C1 segment of cervical spinal cord (tissue), 14 donors: ENCODE results near the gene SLAIN2.
"Not testable (repeated sequence)": the region's sequence is repeated elsewhere in the genome, so short reads cannot be mapped to it uniquely, and the experiment has no call there.

Source experiments
- DNase-seq, 14 donors: peaks; one replicate each; lab custom pipeline; 2025; lab: John Stamatoyannopoulos, UW

SLAIN2 gene

DNA sequence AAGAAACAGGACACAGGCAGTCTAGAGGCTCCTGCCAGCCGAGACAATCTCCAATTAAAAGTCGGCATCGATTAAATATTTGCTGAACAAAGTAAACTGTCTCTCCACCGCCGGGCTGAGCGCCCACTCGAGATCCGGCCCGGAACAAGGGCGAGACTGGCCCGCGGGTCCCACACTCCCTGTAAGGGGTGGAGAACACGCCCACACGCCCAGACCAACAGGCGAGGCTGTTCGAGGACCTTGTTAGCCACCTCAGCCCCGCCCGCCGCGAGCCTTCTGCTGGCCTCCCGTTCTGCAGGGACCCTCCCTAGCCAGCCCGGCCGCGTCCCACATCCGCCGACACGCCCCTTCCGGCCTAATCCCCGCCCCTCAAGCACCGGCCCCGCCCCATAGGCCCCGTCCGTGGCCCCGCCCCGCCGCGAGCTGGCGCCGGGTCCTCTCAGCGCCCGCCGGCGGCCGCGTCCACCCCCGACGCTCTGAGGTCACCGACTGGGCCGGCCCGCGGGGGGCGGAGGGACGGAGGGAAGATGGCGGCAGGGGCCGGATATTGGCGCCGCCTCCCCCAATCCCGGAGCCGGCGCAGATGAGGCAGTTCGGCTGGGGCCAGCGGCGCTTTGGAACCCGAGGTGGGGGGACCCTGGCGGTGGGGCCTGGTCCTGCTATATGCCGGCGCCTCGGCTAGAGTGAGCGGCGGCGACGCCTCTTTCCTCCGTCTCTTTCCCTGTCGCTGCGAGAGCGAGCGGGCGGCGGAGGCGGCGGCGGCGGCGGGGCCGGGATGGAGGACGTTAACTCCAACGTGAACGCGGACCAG is at the start of gene SLAIN2:
SLAIN2 (plus strand) TSS at position 565 of the 811 bp plus-strand sequence; CDS start at position 776, 211 bp downstream.
- DNase-seq = peak; percentile 73 to 98 (median 96)

DNA sequence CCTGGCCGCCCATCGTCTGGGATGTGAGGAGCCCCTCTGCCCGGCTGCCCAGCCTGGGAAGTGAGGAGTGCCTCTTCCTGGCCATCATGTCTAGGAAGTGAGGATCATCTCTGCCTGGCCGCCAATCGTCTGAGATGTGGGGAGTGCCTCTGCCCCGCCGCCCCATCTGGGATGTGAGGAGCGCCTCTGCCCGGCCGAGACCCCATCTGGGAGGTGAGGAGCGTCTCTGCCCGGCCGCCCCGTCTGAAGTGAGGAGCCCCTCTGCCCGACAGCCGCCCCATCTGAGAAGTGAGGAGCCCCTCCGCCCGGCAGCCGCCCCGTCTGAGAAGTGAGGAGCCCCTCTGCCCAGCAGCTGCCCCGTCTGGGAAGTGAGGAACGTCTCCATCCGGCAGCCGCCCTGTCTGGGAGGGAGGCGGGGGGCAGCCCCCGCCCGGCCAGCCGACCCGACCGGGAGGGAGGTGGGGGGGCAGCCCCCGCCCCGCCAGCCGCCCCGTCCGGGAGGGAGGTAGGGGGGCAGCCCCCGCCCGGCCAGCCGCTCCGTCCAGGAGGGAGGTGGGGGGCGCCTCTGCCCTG is 49.0 kb upstream of the SLAIN2 start:
- DNase-seq = not testable (repeated sequence)

DNA sequence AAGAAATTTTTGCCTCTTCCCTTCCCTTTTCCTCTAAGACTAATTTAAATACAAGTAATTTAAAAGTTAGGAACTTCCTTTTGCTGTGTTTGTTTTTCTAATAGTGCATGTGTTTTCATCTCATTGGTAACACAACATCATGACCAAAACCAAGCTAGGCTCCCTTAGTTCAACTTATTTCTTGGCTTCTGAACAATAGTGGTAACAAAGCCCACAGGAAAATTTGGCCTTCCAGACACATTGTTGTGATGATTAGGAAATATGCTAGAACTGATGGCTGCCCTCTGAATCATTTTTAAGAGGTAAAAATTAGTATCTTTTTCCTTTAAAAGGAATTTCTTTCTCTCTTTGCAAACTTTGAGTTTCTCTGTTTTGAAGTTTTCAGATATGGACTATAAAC is 46.2 kb upstream of the SLAIN2 start:
- DNase-seq = no peak

DNA sequence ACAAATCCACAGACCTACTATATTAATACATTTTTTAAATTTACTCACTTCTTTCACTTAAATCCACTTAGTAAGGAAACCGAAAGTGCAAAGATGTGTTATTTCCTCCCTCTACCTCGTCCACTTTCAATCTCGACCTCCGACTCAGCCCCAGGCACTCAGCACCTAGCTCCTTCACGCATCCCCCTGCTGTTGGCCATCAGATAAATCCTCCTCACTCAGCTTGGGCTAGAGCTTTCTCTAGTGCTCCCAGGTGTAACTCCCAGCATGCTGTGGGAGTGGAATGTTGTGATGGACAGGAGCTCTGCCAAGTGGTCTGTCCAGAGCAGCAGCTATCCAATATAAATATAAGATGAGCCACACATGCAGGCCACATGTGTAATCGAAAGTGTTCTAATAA is 45.0 kb upstream of the SLAIN2 start:
- DNase-seq = no peak

DNA sequence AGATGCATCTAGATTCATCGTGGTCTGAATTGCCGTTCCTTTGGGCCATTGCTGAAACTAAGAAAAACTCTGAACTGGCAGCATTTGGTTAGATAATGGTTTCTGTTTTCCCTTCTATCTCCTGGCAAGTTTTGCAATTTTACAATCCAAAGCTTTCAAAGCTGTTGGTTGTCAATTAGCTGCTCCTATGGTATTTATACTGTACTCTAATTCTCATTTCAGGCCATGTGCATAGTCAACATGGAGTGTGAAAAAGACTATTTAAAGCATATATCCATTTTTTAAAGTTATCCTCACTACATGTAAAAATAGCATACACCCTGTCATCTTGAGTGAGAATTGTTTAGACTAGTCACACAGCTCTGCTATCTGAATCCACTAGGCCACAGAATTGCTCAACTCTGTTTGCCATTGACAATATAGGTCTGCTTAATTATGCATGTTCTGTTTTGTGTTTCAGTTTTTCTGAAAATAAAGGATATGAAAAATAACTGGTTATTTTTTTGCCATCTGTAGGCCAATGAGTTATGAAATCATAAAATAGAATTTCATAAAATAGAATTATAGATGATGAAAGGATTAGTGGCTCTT is 44.0 kb upstream of the SLAIN2 start:
- DNase-seq = no peak

DNA sequence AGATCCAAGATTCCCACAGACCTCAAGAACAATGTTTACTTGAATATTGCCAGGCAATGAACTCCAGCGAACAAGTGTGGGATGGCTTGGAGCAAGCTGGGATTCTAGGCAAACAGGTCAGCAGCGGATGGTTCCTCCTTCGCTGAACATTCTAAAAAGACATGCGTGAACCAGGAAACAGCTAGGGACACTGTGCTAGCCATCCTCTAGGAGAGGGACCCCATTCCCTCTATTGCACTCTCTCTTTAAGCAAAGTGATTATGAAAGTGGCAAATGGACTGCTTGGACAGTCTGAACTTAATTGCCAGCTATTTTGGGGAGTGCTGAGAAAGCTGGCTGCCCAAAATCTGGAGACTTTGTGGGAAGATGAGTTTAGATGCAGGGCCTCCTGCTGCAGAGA is 41.8 kb upstream of the SLAIN2 start:
- no peak for DNase-seq

DNA sequence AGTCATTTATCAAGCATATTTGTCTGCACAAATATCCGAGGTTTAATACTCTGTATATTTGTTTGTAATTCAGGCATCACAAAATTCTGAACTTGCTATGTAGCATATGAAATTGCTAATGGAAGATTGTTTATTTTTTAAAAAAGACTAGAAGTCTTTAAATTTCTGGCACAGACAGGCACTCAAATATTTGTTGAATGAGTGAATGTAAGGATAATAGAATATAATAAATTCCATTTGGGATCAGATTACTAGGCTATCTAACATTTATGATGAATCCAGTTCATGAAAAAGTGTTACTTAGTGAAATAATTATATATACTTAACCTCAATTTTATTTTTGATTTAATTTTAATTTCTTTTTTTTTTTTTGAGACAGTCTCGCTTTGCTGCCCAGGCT is 41.3 kb upstream of the SLAIN2 start:
- DNase-seq = no peak

DNA sequence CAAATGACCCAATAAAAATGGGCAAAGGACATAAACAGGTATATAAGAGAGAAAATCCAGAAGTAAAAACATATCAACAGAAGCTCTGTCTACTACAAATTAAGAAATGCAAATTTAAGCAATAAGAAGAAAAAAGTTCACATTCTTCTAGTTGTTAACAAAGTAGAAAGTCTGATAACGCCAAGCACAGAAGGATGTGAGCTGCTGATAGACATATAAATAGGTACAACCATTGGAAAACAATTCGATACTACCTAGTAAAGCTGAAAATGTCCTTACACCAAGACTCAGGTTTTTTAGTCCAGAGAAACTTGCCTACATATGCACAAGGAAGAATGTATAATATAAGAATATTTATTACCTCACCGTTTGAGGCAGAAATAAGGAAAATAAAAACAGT is 35.8 kb upstream of the SLAIN2 start:
- DNase-seq = no peak

DNA sequence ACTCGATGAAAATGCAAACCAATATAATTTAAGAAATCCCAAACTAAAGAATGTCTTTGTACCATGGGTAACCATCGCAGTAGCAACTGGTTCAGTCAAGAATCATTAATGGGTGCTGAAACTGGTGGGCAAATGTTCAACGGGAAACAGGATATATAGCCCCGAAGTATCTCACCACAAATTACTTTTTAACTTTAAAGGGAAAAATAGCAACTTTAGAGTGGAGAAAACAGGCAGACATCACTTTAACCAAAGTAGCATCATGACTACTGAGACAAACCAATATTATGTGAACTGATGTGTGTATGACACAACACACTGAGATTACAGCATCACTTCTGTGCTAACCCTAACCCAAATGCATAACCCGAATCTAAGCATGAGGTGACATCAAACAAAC is 33.8 kb upstream of the SLAIN2 start:
- DNase-seq = no peak

DNA sequence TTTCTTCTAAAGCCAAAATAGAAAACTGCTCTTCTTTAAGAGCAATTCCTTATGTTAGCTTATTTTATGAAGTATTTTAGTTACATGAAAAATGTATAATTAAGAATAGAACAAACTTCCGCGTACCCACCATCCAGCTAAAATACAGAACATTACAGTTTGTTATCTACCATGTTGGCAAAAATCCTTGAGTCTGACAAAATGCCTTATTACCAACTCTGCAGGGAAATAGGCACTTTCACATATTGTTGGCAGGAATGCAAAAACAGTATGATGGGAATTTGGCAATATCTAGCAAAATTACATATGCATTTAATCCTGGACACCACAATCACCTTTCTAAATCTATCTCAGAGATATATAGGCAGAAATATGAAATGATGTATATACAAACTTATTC is 32.4 kb upstream of the SLAIN2 start:
- no peak for DNase-seq

DNA sequence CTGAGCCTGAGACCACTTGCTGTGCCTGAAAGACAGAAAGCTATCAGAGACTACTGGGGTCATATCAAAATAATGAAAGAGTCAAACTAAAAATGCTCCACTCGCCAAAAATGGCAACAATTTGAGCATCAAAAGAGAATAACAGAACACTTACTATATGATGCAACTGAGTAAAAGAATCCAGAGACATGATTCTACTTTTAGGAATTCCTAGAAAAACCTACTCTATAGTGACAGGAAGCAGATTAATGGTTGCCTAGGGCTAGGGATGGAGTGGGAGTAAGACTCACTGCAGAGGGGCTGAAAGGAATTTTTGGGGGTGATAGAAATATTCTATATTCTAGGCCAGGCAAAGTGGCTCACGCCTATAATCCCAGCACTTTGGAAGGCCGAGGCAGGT is 29.4 kb upstream of the SLAIN2 start:
- no peak for DNase-seq

DNA sequence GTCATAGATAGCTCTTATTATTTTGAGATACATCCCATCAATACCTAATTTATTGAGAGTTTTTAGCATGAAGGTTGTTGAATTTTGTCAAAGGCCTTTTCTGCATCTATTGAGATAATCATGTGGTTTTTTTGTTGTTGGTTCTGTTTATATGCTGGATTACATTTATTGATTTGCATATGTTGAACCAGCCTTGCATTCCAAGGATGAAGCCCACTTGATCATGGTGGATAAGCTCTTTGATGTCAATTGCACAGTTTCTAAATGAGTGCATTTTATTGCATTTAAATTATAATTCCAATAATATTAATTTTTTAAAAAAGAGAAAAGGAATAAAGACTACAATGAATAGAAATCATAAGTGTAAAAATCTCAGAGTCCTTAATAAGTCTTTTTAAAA is 26.6 kb upstream of the SLAIN2 start:
- not testable (repeated sequence) for DNase-seq

DNA sequence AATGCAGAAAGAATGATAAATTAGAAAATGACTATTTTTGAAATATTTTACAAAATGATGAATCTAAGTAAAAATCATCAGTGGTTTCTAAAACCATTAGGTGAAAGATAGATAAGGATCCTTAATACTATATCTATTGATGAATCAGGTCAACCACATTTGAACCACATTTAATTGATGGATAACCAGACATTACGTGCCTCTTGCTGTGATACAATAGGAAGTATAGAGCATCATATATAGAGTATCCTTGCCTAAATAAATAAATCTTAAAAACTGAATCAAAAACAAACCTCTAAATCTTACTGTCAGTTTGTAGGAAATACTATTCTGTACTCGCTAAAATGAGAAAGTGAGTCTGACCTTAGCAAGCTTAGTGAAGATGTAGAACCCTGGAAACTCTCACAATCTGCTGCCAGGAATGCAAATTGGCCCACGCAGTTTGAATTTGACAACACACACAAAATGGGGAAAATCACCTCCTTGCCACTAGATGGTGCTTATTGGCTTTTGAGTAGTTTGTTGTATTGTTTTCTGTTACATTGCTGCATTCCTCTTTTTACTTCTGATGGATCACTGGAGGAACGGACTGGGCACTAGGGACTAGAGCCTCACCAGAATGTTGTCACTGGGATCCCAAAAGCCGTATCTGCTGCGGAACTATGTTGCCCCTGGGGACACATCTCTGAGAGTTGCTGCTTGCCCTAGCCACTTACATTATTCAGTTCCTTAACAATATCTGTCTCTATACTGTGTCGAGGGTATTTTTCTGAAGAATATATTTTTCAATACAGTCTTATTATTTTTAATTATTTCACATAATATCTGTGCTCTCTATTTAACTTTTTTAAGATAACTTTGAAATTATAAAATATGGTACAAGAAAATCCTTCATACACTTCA is 25.4 kb upstream of the SLAIN2 start:
- no peak for DNase-seq

DNA sequence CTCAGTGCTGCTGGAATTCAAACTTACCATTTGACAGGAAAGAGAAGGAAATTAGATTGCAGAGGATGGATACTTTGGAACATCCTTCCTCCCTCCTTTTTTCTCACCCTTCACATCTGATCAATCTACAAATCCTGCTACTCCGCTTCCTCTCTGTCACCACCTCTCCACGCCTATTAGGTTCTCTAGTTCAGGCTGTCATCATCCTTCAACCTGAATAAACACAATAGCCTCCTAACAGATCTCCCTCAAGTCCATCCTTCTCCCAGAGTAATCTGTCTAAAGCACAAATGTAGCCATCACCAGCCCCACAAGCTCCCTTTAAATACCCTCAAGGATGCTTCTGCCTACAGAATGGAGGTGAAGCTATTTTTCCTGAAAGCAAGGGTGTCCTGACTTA is 20.0 kb upstream of the SLAIN2 start:
- no peak for DNase-seq

DNA sequence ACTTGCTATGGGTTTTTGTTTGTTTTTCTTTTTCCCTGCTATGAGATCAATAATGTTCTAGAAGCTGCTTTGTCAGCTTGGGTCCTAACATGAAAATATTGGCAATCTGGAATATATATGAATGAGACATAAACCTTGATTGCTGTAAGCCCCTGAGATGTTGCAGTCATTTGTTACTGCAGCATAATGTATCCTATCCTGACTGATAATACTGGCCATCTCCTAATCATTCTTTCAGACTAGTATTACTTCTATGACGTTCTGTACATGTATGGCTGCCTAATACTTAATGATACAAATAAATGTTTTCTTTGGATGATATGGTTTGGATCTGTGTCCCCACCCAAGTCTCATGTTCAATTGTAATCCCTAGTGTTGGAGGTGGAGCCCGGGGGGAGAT is 19.3 kb upstream of the SLAIN2 start:
- DNase-seq = no peak

DNA sequence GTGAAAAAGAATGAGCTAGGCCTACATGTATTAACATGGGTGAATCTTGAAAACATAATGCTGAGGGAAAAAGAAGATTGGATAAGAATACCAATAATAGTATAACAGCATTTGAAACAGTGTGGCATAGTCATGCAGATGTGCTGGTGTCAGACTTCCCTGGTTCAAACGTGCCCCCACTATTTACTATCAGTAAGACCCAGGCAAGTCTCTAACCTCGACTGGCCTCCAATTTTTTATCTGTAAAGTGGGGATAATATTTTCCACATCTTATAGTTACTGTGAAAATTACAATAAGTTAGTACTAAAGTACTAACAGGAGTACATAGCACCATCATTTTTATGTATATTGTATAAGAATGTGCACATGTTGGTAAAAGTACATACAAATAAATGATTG is 17.0 kb upstream of the SLAIN2 start:
- DNase-seq = no peak

DNA sequence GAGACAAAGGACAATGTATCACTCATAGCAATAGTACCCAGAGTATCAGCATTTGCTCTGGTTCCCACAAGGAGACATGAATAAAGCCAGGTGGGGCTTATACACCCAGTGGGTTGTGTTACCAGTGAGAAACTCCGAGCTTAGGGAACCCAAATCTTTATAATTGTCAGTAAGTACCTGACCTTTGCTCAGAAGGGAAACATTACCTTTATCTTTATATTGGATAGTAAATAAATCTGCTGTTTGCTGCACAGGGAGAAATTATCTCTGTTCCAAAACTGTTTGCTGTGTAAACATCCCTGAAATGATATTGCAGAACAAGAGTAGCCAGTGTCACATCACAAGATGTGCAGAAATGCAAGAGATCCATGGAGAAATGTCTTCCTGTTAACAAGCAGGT is 12.1 kb upstream of the SLAIN2 start:
- DNase-seq = no peak

DNA sequence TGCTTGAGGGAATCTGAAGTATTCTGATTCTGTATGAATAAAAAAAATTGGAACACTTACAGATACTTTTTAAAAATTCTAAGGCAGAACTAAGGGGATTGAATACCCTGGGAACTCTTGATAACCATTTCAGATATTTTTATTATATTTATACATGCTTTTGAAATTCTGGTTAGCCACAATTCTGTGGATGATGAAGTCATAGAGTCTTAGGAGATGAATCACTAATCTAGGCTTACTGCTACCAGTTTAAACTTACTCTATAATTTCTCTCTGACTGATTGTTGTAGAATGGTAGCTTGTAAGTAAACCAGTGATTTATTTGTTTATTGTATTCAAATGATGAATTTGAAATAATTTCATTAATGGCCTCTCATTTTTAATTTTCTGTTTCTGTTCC is 11.4 kb upstream of the SLAIN2 start:
- DNase-seq = no peak

DNA sequence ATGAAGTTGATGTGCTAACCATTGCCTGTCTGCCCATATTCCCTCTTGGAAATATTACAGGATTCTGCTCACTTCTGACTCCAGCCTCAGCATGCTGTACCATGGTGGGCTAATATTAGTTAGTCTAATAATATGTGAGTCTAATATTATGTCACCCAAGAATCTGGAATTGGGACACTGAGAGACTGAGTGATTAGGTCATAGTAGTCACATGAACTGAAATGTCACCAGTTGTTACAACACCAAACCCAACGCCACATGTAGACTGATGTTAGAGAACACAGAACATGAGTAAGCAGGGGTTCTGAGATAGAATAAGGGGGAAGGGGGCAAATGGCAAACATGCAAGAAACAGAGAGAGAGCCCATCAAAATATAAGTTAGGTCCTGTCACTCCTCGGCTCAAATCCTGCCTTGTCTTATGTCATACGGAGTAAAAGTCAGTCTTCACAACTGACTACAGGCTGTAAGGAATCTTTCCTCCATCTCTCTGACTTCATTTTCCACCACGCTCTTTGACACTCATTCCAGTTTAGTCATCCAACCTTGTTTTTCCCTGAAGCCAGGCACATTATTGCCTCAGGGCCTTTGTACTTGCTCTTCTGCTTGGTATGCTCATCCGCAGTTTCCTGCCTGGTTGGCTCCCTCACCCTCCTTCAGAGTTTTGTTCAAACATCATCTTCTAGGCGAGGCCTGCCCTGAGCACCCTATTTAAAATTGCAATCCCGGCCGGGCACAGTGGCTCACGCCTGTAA is 9.6 kb upstream of the SLAIN2 start:
- DNase-seq = no peak

DNA sequence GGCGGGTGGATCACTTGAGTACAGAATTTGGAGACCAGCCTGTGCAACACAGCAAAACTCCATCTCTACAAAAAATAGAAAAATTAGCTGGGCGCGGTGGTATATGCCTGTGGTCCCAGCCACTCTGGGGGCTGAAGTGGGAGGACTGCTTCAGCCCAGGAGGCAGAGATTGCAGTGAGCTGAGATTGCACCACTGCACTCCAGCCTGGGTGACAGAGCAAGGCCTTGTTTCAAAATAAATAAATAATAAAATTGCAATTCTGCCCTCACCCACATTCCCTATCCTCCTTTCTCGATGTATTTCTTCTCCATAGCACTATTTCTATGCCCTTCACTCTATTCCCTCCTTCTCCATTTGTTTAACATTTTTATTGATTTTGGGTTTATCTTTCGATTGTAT is 8.7 kb upstream of the SLAIN2 start:
- no peak for DNase-seq

DNA sequence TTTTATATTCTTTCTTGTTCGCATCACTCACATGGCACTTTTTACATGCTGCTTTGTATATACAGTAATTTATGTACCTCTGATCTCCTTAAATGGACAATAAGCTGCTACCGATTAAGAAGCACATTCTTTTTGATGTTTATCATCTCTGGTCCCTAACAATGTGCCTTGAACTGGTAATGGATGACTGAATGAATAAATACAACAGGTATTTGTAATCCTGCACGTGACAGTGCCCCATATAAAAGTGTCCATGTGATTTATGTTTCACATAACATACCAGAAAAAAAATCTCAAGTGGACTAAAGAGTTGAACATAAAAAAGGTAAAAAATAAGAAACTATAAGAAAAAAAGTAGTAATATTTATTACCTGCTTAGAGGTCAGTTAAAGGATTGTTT is 7.7 kb upstream of the SLAIN2 start:
- DNase-seq = no peak
